HepG2 (cell line): ENCODE results near the gene ABCA3. TPM values are rescaled to one million over a fixed set of nuclear protein-coding genes. Genes with fewer than 3 reads are reported as not detected.
A peak's percentile ranks its signal among the peaks of the same experiment; 100 is the strongest.

Experiments
- ARNT ChIP-seq: fragments of 450-650 bp; IDR thresholded peaks from 2 replicates; pipeline ENCODE4 v1.6.1; 2017
- BORCS8-MEF2B ChIP-seq: sonication (generic); formaldehyde crosslinking; IDR thresholded peaks from 2 replicates; pipeline ENCODE4 v1.8.0; 2022; ENCODE audit warnings: mild to moderate bottlenecking, missing genetic modification reagents
- CHCHD3 ChIP-seq: sonication (generic); formaldehyde crosslinking; IDR thresholded peaks from 2 replicates; pipeline ENCODE4 v1.8.0; 2022; ENCODE audit warnings: mild to moderate bottlenecking, missing genetic modification reagents, moderate library complexity
- ELF4 ChIP-seq: sonication (generic); formaldehyde crosslinking; IDR thresholded peaks from 2 replicates; pipeline ENCODE4 v1.5.0; 2020; ENCODE audit warnings: missing genetic modification reagents, mild to moderate bottlenecking, moderate library complexity, borderline replicate concordance
- GFI1 ChIP-seq: sonication (generic); formaldehyde crosslinking; IDR thresholded peaks from 2 replicates; pipeline ENCODE4 v1.5.0; 2020; ENCODE audit warnings: missing genetic modification reagents, mild to moderate bottlenecking, borderline replicate concordance
- IKZF5 ChIP-seq: IDR thresholded peaks from 2 replicates; pipeline ENCODE4 v1.6.1; 2018; ENCODE audit warnings: missing genetic modification reagents, mild to moderate bottlenecking, missing compliant biosample characterization
- ISX ChIP-seq: sonication (generic); formaldehyde crosslinking; conservative IDR thresholded peaks from 2 replicates; pipeline ENCODE4 v1.5.0; 2020; ENCODE audit warnings: missing genetic modification reagents
- KDM2A ChIP-seq: sonication (generic); formaldehyde crosslinking; IDR thresholded peaks from 2 replicates; pipeline ENCODE4 v1.4.0; 2020; ENCODE audit warnings: low read depth, missing genetic modification reagents, borderline replicate concordance
- KDM5B ChIP-seq: sonication (generic); formaldehyde crosslinking; IDR thresholded peaks from 2 replicates; pipeline ENCODE4 v1.4.0; 2020; ENCODE audit warnings: missing genetic modification reagents, mild to moderate bottlenecking, borderline replicate concordance
- MAZ ChIP-seq, 2 experiments: sonication (generic) in 1 of 2; formaldehyde crosslinking in 1 of 2; IDR thresholded peaks; 2 replicates each; pipeline versions ENCODE4 v1.5.0 to v1.6.1; 2012 to 2020; ENCODE audit warnings: low read depth in 2 of 2, mild to moderate bottlenecking in 2 of 2, borderline replicate concordance in 1 of 2, improper control_type of control experiment in 1 of 2, low read length in 1 of 2, missing genetic modification reagents in 1 of 2, moderate library complexity in 1 of 2
- MBNL3 ChIP-seq: fragments of 250-450 bp; sonication (Bioruptor Pico); conservative IDR thresholded peaks from 2 replicates; pipeline ENCODE4 v1.8.0; 2022; ENCODE audit warnings: mild to moderate bottlenecking, inconsistent platforms
- PHF20 ChIP-seq: sonication (generic); formaldehyde crosslinking; IDR thresholded peaks from 2 replicates; pipeline ENCODE4 v1.5.0; 2020; ENCODE audit warnings: mild to moderate bottlenecking, missing genetic modification reagents
- RORA ChIP-seq: sonication (generic); formaldehyde crosslinking; IDR thresholded peaks from 2 replicates; pipeline ENCODE4 v1.5.0; 2020; ENCODE audit warnings: mild to moderate bottlenecking, missing genetic modification reagents, moderate library complexity
- SIX1 ChIP-seq: sonication (generic); formaldehyde crosslinking; IDR thresholded peaks from 2 replicates; pipeline ENCODE4 v1.4.0; 2020; ENCODE audit warnings: missing genetic modification reagents, borderline replicate concordance
- SNAPC2 ChIP-seq: sonication (generic); formaldehyde crosslinking; IDR thresholded peaks from 2 replicates; pipeline ENCODE4 v1.8.1; 2022; ENCODE audit warnings: mild to moderate bottlenecking, missing genetic modification reagents
- SNRNP70 ChIP-seq: fragments of 200-400 bp; formaldehyde crosslinking; IDR thresholded peaks from 2 replicates; pipeline ENCODE4 v1.6.1; 2017; ENCODE audit warnings: mild to moderate bottlenecking, low read depth, low read length, moderate library complexity
- SYNCRIP ChIP-seq: fragments of 200-400 bp; formaldehyde crosslinking; IDR thresholded peaks from 2 replicates; pipeline ENCODE4 v1.6.1; 2018; ENCODE audit warnings: mild to moderate bottlenecking, low read depth, low read length; ENCODE audit not compliant: insufficient read depth
- TIGD3 ChIP-seq: sonication (generic); formaldehyde crosslinking; IDR thresholded peaks from 2 replicates; pipeline ENCODE4 v1.5.1; 2020; ENCODE audit warnings: mild to moderate bottlenecking, missing genetic modification reagents, borderline replicate concordance
- ZBTB25 ChIP-seq: IDR thresholded peaks from 2 replicates; pipeline ENCODE4 v1.6.1; 2018; ENCODE audit warnings: missing genetic modification reagents
- ZFP91 ChIP-seq: sonication (generic); formaldehyde crosslinking; IDR thresholded peaks from 2 replicates; pipeline ENCODE4 v1.9.0; 2022; ENCODE audit warnings: missing genetic modification reagents, mild to moderate bottlenecking, borderline replicate concordance
- ZNF235 ChIP-seq: sonication (generic); formaldehyde crosslinking; IDR thresholded peaks from 2 replicates; pipeline ENCODE4 v1.8.1; 2023; ENCODE audit warnings: mild to moderate bottlenecking, missing genetic modification reagents, borderline replicate concordance
- ZNF350 ChIP-seq: sonication (generic); formaldehyde crosslinking; IDR thresholded peaks from 2 replicates; pipeline ENCODE4 v1.4.0; 2020; ENCODE audit warnings: mild to moderate bottlenecking, low read depth, missing genetic modification reagents, borderline replicate concordance
- ZNF446 ChIP-seq: sonication (generic); formaldehyde crosslinking; IDR thresholded peaks from 2 replicates; pipeline ENCODE4 v1.5.0; 2020; ENCODE audit warnings: mild to moderate bottlenecking, missing genetic modification reagents
- ZNF644 ChIP-seq: IDR thresholded peaks from 2 replicates; pipeline ENCODE4 v1.6.1; 2016; ENCODE audit warnings: low read depth
- ZNF792 ChIP-seq: IDR thresholded peaks from 2 replicates; pipeline ENCODE4 v1.6.1; 2016
- polyA plus RNA-seq, 8 experiments: library from polyadenylated mRNA; depleted of rRNA in 3 of 8; stranded (reverse) in 7 of 8; unstranded in 1 of 8; fragments of >200 nt; fragmentation: Illumina TruSeq in 4 of 8; extraction: Trizol in 4 of 8; gene quantifications; 2 replicates each; pipeline versions ENCODE4 v1.2.1 to v1.2.3, GENCODE V29; 2011 to 2016; ENCODE audit warnings: low read depth in 4 of 8, missing spikeins in 1 of 8, mixed read lengths in 1 of 8; ENCODE audit not compliant: insufficient read depth in 1 of 8
- total RNA-seq, 5 experiments: library from RNA; depleted of rRNA; stranded (reverse); fragments of >200 nt; fragmentation: Illumina TruSeq; extraction: Trizol; gene quantifications; 2 replicates each; pipeline ENCODE4 v1.2.3, GENCODE V29; 2016; ENCODE audit warnings: low read depth in 1 of 5

The ABCA3 gene
- total and polyA plus RNA-seq, 2 of the 13 experiments (the other 11 are each of a cell fraction or from before 2014, with no cell fraction given): 0.60 to 1.5 TPM

GRCh38 chr16:2296661-2297505 is 43.6 kb downstream of the ABCA3 start (continued):
- no peak for TF ChIP-seq ZBTB25 (CRISPR knock-in tag)
- TF ChIP-seq SNRNP70: no peak
- TF ChIP-seq ZFP91 (CRISPR knock-in tag): 0 out of 2 replicates have a peak, but pooled peaks have one; percentile 26
- no peak for TF ChIP-seq BORCS8-MEF2B
- TF ChIP-seq ZNF644 (CRISPR knock-in tag): 0 out of 2 replicates have a peak, but pooled peaks have one; percentile 52
- TF ChIP-seq GFI1 (CRISPR knock-in tag): no peak
- no peak for TF ChIP-seq TIGD3 (CRISPR knock-in tag)
- no peak for TF ChIP-seq IKZF5 (CRISPR knock-in tag)
- TF ChIP-seq KDM2A (CRISPR knock-in tag): no peak
- no peak for TF ChIP-seq ZNF350 (CRISPR knock-in tag)
- no peak for TF ChIP-seq CHCHD3 (CRISPR knock-in tag)
- no peak for TF ChIP-seq SIX1 (CRISPR knock-in tag)
- TF ChIP-seq SNAPC2 (CRISPR knock-in tag): no peak
- 0 out of 2 replicates have a peak, but pooled peaks have one; percentile 17 for TF ChIP-seq MAZ (IDR thresholded peaks at IDR 0.05; ENCODE audit: borderline replicate concordance, low read depth, low read length)
- TF ChIP-seq MAZ (CRISPR knock-in tag; IDR thresholded peaks at IDR 0.05; ENCODE audit: low read depth): no peak; the same call in 1 of the 2 replicates
- TF ChIP-seq ELF4 (CRISPR knock-in tag): no peak
- no peak for TF ChIP-seq ZNF792
- TF ChIP-seq MBNL3 (CRISPR knock-in tag): no peak
- no peak for TF ChIP-seq ISX (CRISPR knock-in tag)
- no peak for TF ChIP-seq ARNT
- no peak for TF ChIP-seq RORA (CRISPR knock-in tag)
- TF ChIP-seq ZNF235 (CRISPR knock-in tag): no peak
- no peak for TF ChIP-seq SYNCRIP
- TF ChIP-seq ZNF446 (CRISPR knock-in tag): no peak
- no peak for TF ChIP-seq PHF20
- 0 out of 2 replicates have a peak, but pooled peaks have one; percentile 31 for TF ChIP-seq KDM5B (CRISPR knock-in tag)
